Calu3 (cell line): ENCODE measurements around the gene SPTBN1. TPM values are rescaled to one million over a fixed set of nuclear protein-coding genes. Genes with fewer than 3 reads are reported as not detected.

Source experiments
- BruUV-seq: library from RNA; stranded (reverse); fragments of 400-500 nt; replicated peaks from 2 replicates; lab custom pipeline; 2021; lab: Mats Ljungman, UMichigan
- CTCF ChIA-PET: fragments of 300-600 bp; sonication (Branson Sonifier 250); formaldehyde crosslinking; loops from one replicate; lab custom pipeline; 2022; ENCODE audit warnings: antibody characterized with exemption; lab: Charles Lee
- DNase-seq: peaks from one replicate; pipeline ENCODE4 v3.0.0; 2022
- H3K27ac Mint-ChIP-seq: one replicate; pipeline ENCODE4 v1.8.0; 2022; ENCODE audit warnings: mixed read lengths; ENCODE audit not compliant: unreplicated experiment
- H3K27me3 Mint-ChIP-seq: one replicate; pipeline ENCODE4 v1.8.0; 2022; ENCODE audit warnings: mixed read lengths; ENCODE audit not compliant: unreplicated experiment
- H3K36me3 Mint-ChIP-seq: one replicate; pipeline ENCODE4 v1.8.0; 2022; ENCODE audit warnings: mild to moderate bottlenecking, moderate library complexity, mixed read lengths; ENCODE audit not compliant: insufficient read depth, unreplicated experiment
- H3K4me1 Mint-ChIP-seq: one replicate; pipeline ENCODE4 v1.8.0; 2022; ENCODE audit warnings: mild to moderate bottlenecking, low read depth, mixed read lengths; ENCODE audit not compliant: unreplicated experiment
- H3K4me3 Mint-ChIP-seq: one replicate; pipeline ENCODE4 v1.8.0; 2022; ENCODE audit warnings: mild to moderate bottlenecking, low read depth, moderate library complexity, mixed read lengths; ENCODE audit not compliant: unreplicated experiment
- H3K9me3 Mint-ChIP-seq: one replicate; pipeline ENCODE4 v1.8.0; 2022; ENCODE audit warnings: low read depth, mixed read lengths; ENCODE audit not compliant: unreplicated experiment
- intact Hi-C: fragments of 100-400 bp; cut with micrococcal nuclease; formaldehyde crosslinking; loops from one replicate; pipeline ENCODE4 v1.10.0; 2022; ENCODE audit not compliant: unreplicated experiment
- total RNA-seq: library from RNA; stranded (reverse); gene quantifications from 2 replicates; pipeline ENCODE4 v1.2.3, GENCODE V29; 2022
- TF ChIP-seq, protein P1 (sequence below): fragments of 200-600 bp; IDR thresholded peaks from one replicate; pipeline ENCODE4 v1.8.0; 2022; ENCODE audit warnings: antibody characterized with exemption; ENCODE audit not compliant: unreplicated experiment

SPTBN1 gene
- total RNA-seq, 1 experiment from 2014 or later = 611 TPM

DNA sequence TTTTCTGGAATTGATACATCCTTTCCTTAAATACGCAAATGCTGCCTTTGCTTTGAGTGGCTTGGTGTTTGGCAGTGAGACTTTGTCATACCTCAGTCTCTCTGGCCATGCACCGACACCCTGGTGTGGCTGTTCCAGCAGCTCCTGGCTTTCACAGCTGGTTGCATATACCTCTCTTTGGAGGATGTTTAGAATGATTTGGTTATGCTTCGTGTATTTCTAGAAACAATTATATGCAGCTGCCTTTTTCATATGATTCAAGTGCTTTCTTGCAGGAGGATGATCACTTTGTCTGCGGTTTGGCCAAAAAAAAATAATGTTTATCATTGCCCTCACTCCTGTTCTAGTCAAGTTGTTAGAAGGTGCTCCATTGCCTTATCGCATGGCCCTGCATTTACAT lies 172.3 kb downstream of the SPTBN1 start:
- CTCF ChIA-PET = no interaction called here
- TF ChIP-seq, protein P1, sequence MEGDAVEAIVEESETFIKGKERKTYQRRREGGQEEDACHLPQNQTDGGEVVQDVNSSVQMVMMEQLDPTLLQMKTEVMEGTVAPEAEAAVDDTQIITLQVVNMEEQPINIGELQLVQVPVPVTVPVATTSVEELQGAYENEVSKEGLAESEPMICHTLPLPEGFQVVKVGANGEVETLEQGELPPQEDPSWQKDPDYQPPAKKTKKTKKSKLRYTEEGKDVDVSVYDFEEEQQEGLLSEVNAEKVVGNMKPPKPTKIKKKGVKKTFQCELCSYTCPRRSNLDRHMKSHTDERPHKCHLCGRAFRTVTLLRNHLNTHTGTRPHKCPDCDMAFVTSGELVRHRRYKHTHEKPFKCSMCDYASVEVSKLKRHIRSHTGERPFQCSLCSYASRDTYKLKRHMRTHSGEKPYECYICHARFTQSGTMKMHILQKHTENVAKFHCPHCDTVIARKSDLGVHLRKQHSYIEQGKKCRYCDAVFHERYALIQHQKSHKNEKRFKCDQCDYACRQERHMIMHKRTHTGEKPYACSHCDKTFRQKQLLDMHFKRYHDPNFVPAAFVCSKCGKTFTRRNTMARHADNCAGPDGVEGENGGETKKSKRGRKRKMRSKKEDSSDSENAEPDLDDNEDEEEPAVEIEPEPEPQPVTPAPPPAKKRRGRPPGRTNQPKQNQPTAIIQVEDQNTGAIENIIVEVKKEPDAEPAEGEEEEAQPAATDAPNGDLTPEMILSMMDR = no peak
- intact Hi-C loops = no loop called here
- BruUV-seq = no TSS peak
- no peak for DNase-seq
- Mint-ChIP-seq H3K4me3 (no peak overlapping the region), H3K36me3 (peaks cover 100% of the 10 kb centered on the region), H3K9me3 (no peaks in the 10 kb centered on the region), H3K4me1 (peaks cover 61% of the 10 kb centered on the region), H3K27me3 (no peaks in the 10 kb centered on the region), H3K27ac (peak overlapping the region; percentile 55)

DNA sequence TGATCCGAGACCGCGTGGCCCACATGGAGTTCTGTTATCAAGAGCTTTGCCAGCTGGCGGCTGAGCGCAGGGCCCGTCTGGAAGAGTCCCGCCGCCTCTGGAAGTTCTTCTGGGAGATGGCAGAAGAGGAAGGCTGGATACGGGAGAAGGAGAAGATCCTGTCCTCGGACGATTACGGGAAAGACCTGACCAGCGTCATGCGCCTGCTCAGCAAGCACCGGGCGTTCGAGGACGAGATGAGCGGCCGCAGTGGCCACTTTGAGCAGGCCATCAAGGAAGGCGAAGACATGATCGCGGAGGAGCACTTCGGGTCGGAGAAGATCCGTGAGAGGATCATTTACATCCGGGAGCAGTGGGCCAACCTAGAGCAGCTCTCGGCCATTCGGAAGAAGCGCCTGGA lies 172.8 kb downstream of the SPTBN1 start:
- Mint-ChIP-seq H3K36me3 (peaks cover 100% of the 10 kb centered on the region), H3K27ac (peak overlapping the region; percentile 55), H3K9me3 (no peaks in the 10 kb centered on the region), H3K4me3 (no peak overlapping the region), H3K27me3 (no peaks in the 10 kb centered on the region), H3K4me1 (peaks cover 65% of the 10 kb centered on the region)
- TF ChIP-seq, protein P1 = no peak
- no peak for DNase-seq
- no TSS peak for BruUV-seq
- intact Hi-C loops = no loop called here
- CTCF ChIA-PET = no interaction called here

DNA sequence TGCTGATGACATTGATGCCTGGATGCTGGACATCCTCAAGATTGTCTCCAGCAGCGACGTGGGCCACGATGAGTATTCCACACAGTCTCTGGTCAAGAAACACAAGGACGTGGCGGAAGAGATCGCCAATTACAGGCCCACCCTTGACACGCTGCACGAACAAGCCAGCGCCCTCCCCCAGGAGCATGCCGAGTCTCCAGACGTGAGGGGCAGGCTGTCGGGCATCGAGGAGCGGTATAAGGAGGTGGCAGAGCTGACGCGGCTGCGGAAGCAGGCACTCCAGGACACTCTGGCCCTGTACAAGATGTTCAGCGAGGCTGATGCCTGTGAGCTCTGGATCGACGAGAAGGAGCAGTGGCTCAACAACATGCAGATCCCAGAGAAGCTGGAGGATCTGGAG lies 173.3 kb downstream of the SPTBN1 start:
- Mint-ChIP-seq H3K27ac (peak overlapping the region; percentile 87), H3K4me1 (peaks cover 70% of the 10 kb centered on the region), H3K27me3 (no peaks in the 10 kb centered on the region), H3K36me3 (peaks cover 100% of the 10 kb centered on the region), H3K4me3 (no peak overlapping the region), H3K9me3 (no peaks in the 10 kb centered on the region)
- TSS peak; percentile 56 for BruUV-seq
- no peak for DNase-seq
- intact Hi-C loops = no loop called here
- CTCF ChIA-PET = no interaction called here
- TF ChIP-seq, protein P1 = no peak

DNA sequence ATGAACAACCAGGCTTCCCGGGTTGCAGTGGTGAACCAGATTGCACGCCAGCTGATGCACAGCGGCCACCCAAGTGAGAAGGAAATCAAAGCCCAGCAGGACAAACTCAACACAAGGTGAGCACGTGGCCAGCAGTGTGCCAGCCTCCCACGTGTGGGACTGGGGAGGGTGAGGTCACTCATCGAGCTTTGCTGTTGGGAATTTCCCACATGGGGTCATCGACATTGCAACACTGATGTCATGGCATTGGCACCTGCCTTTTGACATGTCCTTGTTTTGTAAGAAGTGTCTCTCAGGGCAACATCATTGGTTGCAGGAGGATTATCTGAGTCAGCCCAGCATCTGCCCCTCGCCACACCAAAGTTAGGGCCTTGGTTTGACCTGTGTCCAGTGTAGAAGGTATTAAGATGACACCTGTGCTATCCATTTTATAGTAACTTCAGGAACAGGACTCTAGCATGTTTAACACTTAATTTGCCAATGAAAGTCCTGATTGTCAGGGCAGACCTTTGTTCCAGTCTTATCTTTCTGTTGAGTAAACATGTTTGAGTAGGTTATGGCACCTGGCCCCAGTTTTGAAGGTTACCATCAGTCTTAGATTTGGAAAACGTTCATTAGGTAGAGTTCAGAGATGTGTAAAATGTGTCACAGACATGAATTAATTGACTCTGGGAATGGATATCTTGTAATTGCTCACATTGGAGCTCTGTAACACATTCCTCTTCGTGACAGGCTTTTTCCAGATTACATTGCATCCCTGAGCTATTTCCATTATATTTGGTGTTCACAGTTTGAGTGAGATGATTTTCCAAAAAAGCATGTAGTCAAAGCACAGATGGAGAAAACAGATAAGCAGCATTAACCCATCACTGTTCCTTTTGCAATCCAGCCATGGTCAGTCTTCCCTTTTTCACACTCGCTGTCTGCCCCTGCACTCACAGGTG lies 174.1 kb downstream of the SPTBN1 start:
- peak overlapping the region; percentile 27 for H3K4me3 Mint-ChIP-seq
- intact Hi-C loops = loop anchor here (5.0 kb wide), 3 partner anchors 58 to 108 kb away; no protein-coding TSS in a partner anchor
- no peaks in the 10 kb centered on the region for H3K27me3 Mint-ChIP-seq
- H3K27ac Mint-ChIP-seq = peak overlapping the region; percentile 87
- BruUV-seq = no TSS peak
- H3K36me3 Mint-ChIP-seq = peaks cover 100% of the 10 kb centered on the region
- peak; percentile 80 for DNase-seq
- TF ChIP-seq, protein P1 = no peak
- peaks cover 78% of the 10 kb centered on the region for H3K4me1 Mint-ChIP-seq
- CTCF ChIA-PET = interaction anchor here (1.0 kb wide), 1 partner anchor 75 kb away, joined by 3 read pairs; no protein-coding TSS in a partner anchor
- H3K9me3 Mint-ChIP-seq = no peaks in the 10 kb centered on the region
